GM12873 (cell line): ENCODE data around the gene OSBPL10.

Source experiments
- CTCF ChIP-seq: IDR thresholded peaks from 2 replicates; pipeline ENCODE4 v1.5.1; 2012; ENCODE audit warnings: low read depth, mild to moderate bottlenecking, moderate library complexity, low read length, control low read depth; ENCODE audit not compliant: insufficient read depth; ENCODE audit errors: missing control alignments

Gene OSBPL10

GRCh38 chr3:31817411-31817966, 163.6 kb downstream of the OSBPL10 start:
- no peak for TF ChIP-seq CTCF

- TF ChIP-seq CTCF = no peak
These were observed 165.2 kb downstream of the OSBPL10 start for GRCh38 chr3:31815631-31816440.

GRCh38 chr3:31815006-31815405, 166.1 kb downstream of the OSBPL10 start:
- no peak for TF ChIP-seq CTCF

- TF ChIP-seq CTCF = no peak
These were observed 167.4 kb downstream of the OSBPL10 start for GRCh38 chr3:31813686-31814085.

- no peak for TF ChIP-seq CTCF
These were observed 167.9 kb downstream of the OSBPL10 start for GRCh38 chr3:31813197-31813596.

GRCh38 chr3:31810991-31811433, 170.1 kb downstream of the OSBPL10 start:
- TF ChIP-seq CTCF = no peak

- TF ChIP-seq CTCF = no peak
These were observed 172.8 kb downstream of the OSBPL10 start for GRCh38 chr3:31808143-31808720.
